ENCODE data around the gene HIC2.
"Not testable (repeated sequence)": the region's sequence is repeated elsewhere in the genome, so short reads cannot be mapped to it uniquely, and the experiment has no call there.

- TF ChIP-seq EZH2 (IDR thresholded peaks at IDR 0.05; ENCODE audit: insufficient read depth, poor library complexity, severe bottlenecking); EZH2phosphoT487 (IDR thresholded peaks at IDR 0.05; ENCODE audit: insufficient read depth, low read depth): not testable (repeated sequence)
Measured at GRCh38 chr22:21473664-21474063, 56.5 kb downstream of the HIC2 start.

Data from GM23248 (cell line).